MM.1S (cell line): ENCODE results near the gene PTP4A2.

Source experiments
- EZH2phosphoT487 ChIP-seq: fragments of 300-600 bp; sonication (generic); IDR thresholded peaks from 2 replicates; pipeline ENCODE4 v1.6.1; 2018; ENCODE audit warnings: antibody characterized with exemption, low read length
- TF ChIP-seq, protein P1 (sequence below): fragments of 300-600 bp; sonication (generic); IDR thresholded peaks from 2 replicates; pipeline ENCODE4 v1.5.1; 2016; ENCODE audit warnings: antibody characterized with exemption, low read length, mixed read lengths

DNA sequence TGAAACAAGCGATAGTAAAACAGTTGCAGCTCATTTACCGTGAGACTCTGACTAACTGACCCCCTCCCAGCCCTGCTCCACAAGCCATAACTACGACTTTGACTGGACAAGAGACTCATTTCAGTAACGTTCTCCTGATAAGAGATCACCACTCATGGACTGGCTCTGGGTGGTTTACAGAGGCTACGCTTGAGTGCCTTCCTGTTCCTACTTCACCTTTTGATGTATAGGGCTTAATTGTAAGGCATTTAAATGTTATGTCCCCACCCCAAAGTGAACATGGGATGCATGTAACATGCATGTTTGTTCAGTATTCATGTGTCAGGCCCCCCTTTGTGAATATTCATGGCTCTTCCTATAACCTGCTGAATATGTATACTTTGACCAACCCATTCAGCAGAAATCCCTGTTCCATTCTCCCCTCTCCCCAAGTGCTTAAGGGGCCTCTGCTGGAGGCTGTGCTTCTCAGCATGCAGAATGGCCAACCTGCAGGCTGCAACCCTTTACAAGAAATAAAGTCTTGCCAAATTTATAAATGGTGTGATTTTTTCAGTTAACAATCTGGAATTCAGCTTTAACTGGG lies 71.6 kb downstream of the PTP4A2 start:
- TF ChIP-seq, protein P1, sequence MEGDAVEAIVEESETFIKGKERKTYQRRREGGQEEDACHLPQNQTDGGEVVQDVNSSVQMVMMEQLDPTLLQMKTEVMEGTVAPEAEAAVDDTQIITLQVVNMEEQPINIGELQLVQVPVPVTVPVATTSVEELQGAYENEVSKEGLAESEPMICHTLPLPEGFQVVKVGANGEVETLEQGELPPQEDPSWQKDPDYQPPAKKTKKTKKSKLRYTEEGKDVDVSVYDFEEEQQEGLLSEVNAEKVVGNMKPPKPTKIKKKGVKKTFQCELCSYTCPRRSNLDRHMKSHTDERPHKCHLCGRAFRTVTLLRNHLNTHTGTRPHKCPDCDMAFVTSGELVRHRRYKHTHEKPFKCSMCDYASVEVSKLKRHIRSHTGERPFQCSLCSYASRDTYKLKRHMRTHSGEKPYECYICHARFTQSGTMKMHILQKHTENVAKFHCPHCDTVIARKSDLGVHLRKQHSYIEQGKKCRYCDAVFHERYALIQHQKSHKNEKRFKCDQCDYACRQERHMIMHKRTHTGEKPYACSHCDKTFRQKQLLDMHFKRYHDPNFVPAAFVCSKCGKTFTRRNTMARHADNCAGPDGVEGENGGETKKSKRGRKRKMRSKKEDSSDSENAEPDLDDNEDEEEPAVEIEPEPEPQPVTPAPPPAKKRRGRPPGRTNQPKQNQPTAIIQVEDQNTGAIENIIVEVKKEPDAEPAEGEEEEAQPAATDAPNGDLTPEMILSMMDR: no peak
- TF ChIP-seq EZH2phosphoT487: no peak
